DND-41 (cell line): Measurements from ENCODE around the gene TOMM5.
A peak's percentile ranks its signal among the peaks of the same experiment; 100 is the strongest.

Source experiments
- ATAC-seq: fragments of 200-7000 bp; cut with Tn5 transposase; 3 replicates; pipeline ENCODE4 v1.9.1; 2021; ENCODE audit warnings: low read depth; ENCODE audit not compliant: insufficient read depth
- DNase-seq: peaks from one replicate; pipeline ENCODE4 v3.0.0-alpha.2; 2020
- H2AFZ ChIP-seq: 2 replicates; pipeline ENCODE4 v1.6.0; 2012; ENCODE audit warnings: low read depth, low read length
- H3K27ac ChIP-seq: 2 replicates; pipeline ENCODE4 v1.5.1; 2012; ENCODE audit warnings: low read length, inconsistent platforms
- H3K27me3 ChIP-seq: fragments of 200-600 bp; sonication (generic); 2 replicates; pipeline ENCODE4 v1.6.0; 2012; ENCODE audit warnings: low read length, mild to moderate bottlenecking, inconsistent platforms; ENCODE audit not compliant: insufficient read depth, poor library complexity
- H3K36me3 ChIP-seq: 2 replicates; pipeline ENCODE4 v1.5.1; 2012; ENCODE audit warnings: low read length, inconsistent platforms; ENCODE audit not compliant: insufficient read depth
- H3K4me1 ChIP-seq: 2 replicates; pipeline ENCODE4 v1.5.1; 2012; ENCODE audit warnings: mild to moderate bottlenecking, low read length; ENCODE audit not compliant: insufficient read depth
- H3K4me2 ChIP-seq: 2 replicates; pipeline ENCODE4 v1.6.0; 2012; ENCODE audit warnings: mild to moderate bottlenecking, moderate library complexity, low read length, inconsistent platforms; ENCODE audit not compliant: insufficient read depth
- H3K4me3 ChIP-seq, 2 experiments: fragments of 200-600 bp in 1 of 2; shearing (Covaris generic) in 1 of 2; 2 replicates each; pipeline ENCODE4 v1.5.1; 2012 to 2016; ENCODE audit warnings: inconsistent platforms in 2 of 2, low read length in 2 of 2, mild to moderate bottlenecking in 2 of 2, low read depth in 1 of 2, moderate library complexity in 1 of 2
- H3K79me2 ChIP-seq: 2 replicates; pipeline ENCODE4 v1.6.0; 2012; ENCODE audit warnings: low read length, inconsistent platforms; ENCODE audit not compliant: insufficient read depth
- H3K9ac ChIP-seq: 2 replicates; pipeline ENCODE4 v1.6.0; 2012; ENCODE audit warnings: low read depth, mild to moderate bottlenecking, inconsistent platforms, low read length, moderate library complexity
- H3K9me3 ChIP-seq: 2 replicates; pipeline ENCODE4 v1.5.1; 2012; ENCODE audit warnings: low read length, moderate library complexity, mild to moderate bottlenecking, inconsistent platforms; ENCODE audit not compliant: insufficient read depth, severe bottlenecking
- H4K20me1 ChIP-seq: 2 replicates; pipeline ENCODE4 v1.6.0; 2012; ENCODE audit warnings: low read length; ENCODE audit not compliant: insufficient read depth
- EZH2 ChIP-seq: IDR thresholded peaks from 3 replicates; pipeline ENCODE4 v1.6.1; 2012; ENCODE audit warnings: borderline replicate concordance, low read depth, mild to moderate bottlenecking, moderate library complexity, low read length, inconsistent platforms; ENCODE audit not compliant: severe bottlenecking
- TF ChIP-seq, protein P1 (sequence below): IDR thresholded peaks from 2 replicates; pipeline ENCODE4 v1.5.1; 2012; ENCODE audit warnings: borderline replicate concordance, low read length, moderate library complexity, mild to moderate bottlenecking; ENCODE audit not compliant: poor library complexity, severe bottlenecking; ENCODE audit errors: extremely low read depth

Gene TOMM5

GRCh38 chr9:37587521-37587920 is 4.9 kb downstream of the TOMM5 start:
- DNase-seq: no peak

DNA sequence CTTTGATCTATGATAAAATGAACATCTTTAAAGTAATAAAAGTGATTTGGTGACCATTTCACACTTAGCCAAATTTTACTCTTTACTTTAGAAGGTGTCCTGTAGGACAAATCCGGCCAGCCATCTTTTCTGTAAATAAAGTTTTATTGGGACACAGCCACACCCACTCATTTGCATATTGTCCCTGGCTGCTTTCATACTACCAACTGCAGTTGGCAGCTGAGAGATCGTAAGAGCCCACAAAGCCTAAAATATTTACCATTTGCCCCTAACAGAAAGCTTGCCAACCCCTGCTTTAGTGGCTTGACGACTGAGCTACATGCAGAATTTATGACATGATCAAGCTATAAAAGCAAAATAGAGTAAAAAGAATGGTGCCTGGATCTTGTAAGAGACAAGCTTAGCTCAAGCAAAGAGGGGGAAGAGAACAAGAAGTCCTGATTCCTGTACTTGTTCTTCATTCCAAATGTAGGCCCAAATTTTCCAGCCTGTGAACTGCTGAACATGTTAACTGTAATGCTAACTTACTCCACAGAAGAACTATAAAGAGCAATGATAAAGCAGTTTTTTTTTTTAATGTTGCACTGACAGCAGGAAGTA is 8.8 kb downstream of the TOMM5 start:
- Histone ChIP-seq H3K4me2 (no peak overlapping the region), H3K79me2 (peaks cover 57% of the 10 kb centered on the region), H2AFZ (no peak overlapping the region), H3K27me3 (no peaks in the 10 kb centered on the region), H3K9me3 (no peaks in the 10 kb centered on the region), H3K36me3 (peaks cover 78% of the 10 kb centered on the region), H3K9ac (no peak overlapping the region), H3K27ac (no peak overlapping the region), H3K4me1 (no peaks in the 10 kb centered on the region), H4K20me1 (peaks cover 37% of the 10 kb centered on the region; the same call in 1 of the 2 replicates), H3K4me3 (no peak overlapping the region)
- DNase-seq (no peak), ATAC-seq (no peak)
- no peak for TF ChIP-seq EZH2
- TF ChIP-seq, protein P1, sequence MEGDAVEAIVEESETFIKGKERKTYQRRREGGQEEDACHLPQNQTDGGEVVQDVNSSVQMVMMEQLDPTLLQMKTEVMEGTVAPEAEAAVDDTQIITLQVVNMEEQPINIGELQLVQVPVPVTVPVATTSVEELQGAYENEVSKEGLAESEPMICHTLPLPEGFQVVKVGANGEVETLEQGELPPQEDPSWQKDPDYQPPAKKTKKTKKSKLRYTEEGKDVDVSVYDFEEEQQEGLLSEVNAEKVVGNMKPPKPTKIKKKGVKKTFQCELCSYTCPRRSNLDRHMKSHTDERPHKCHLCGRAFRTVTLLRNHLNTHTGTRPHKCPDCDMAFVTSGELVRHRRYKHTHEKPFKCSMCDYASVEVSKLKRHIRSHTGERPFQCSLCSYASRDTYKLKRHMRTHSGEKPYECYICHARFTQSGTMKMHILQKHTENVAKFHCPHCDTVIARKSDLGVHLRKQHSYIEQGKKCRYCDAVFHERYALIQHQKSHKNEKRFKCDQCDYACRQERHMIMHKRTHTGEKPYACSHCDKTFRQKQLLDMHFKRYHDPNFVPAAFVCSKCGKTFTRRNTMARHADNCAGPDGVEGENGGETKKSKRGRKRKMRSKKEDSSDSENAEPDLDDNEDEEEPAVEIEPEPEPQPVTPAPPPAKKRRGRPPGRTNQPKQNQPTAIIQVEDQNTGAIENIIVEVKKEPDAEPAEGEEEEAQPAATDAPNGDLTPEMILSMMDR: no peak

More at GRCh38 chr9:37587521-37587920, 4.9 kb downstream of the TOMM5 start:
- peaks cover 52% of the 10 kb centered on the region; the same call in 1 of the 2 replicates for H4K20me1 ChIP-seq
- no peak overlapping the region for H3K9ac ChIP-seq
- H3K9me3 ChIP-seq: no peaks in the 10 kb centered on the region
- H3K4me2 ChIP-seq: no peak overlapping the region
- no peak overlapping the region for H3K4me3 ChIP-seq
- H2AFZ ChIP-seq: no peak overlapping the region
- no peak for TF ChIP-seq EZH2
- TF ChIP-seq, protein P1: no peak
- no peak for ATAC-seq
- H3K4me1 ChIP-seq: peaks cover 27% of the 10 kb centered on the region
- peaks cover 82% of the 10 kb centered on the region for H3K79me2 ChIP-seq
- peaks cover 76% of the 10 kb centered on the region for H3K36me3 ChIP-seq
- no peak overlapping the region for H3K27ac ChIP-seq
- H3K27me3 ChIP-seq: no peaks in the 10 kb centered on the region

- no peak overlapping the region for H3K4me2 ChIP-seq
- no peak overlapping the region for H3K27ac ChIP-seq
- no peak overlapping the region for H3K4me3 ChIP-seq
- H2AFZ ChIP-seq: no peak overlapping the region
- H4K20me1 ChIP-seq: peaks cover 28% of the 10 kb centered on the region; the same call in 1 of the 2 replicates
- H3K9ac ChIP-seq: no peak overlapping the region
- H3K79me2 ChIP-seq: peaks cover 50% of the 10 kb centered on the region
- peak; percentile 69 for ATAC-seq
- H3K36me3 ChIP-seq: peaks cover 72% of the 10 kb centered on the region
- no peaks in the 10 kb centered on the region for H3K9me3 ChIP-seq
- no peak for DNase-seq
- TF ChIP-seq, protein P1: peak; percentile 71
- TF ChIP-seq EZH2: no peak
- no peaks in the 10 kb centered on the region for H3K4me1 ChIP-seq
- H3K27me3 ChIP-seq: no peaks in the 10 kb centered on the region
Measured at GRCh38 chr9:37582548-37583157, 9.7 kb downstream of the TOMM5 start.
